Stimulated activated CD4-positive, alpha-beta T cell treated with anti-CD3 and anti-CD28 coated beads, Interleukin-12 subunit alpha, Interleukin-12 subunit beta, amount 100 ng/mL, for 24 hours (primary cell): ENCODE data around the gene EIF3D.

Experiments used
- DNase-seq, 2 experiments: peaks; one replicate each; pipeline ENCODE4 v3.0.0-alpha.2; 2020; ENCODE audit warnings: low read depth in 2 of 2

Gene EIF3D

GRCh38 chr22:36506637-36507517 lies 22.1 kb downstream of the EIF3D start, which contains the start of gene FOXRED2:
Gene FOXRED2 (minus strand): TSS chr22:36507040. CDS start chr22:36506422, 618 bp downstream.
- peak; percentile 78 to 86 for DNase-seq

GRCh38 chr22:36505998-36506635 lies 22.8 kb downstream of the EIF3D start:
- DNase-seq = no peak

- no peak for DNase-seq
Observed at GRCh38 chr22:36497910-36498665, 30.9 kb downstream of the EIF3D start.

GRCh38 chr22:36493690-36494110 lies 35.3 kb downstream of the EIF3D start:
- no peak for DNase-seq

GRCh38 chr22:36492109-36492508 lies 36.9 kb downstream of the EIF3D start:
- DNase-seq = no peak

GRCh38 chr22:36491155-36491554 lies 37.8 kb downstream of the EIF3D start:
- no peak for DNase-seq

GRCh38 chr22:36486619-36487384 lies 42.2 kb downstream of the EIF3D start:
- DNase-seq = peak in 1 of 2 experiments; percentile 32

- DNase-seq = peak; percentile 93 to 96
Observed at GRCh38 chr22:36481393-36482168, 47.4 kb downstream of the EIF3D start, which contains the start of gene TXN2. Gene TXN2 (minus strand): TSS chr22:36481640. CDS start chr22:36480837, 803 bp downstream.

GRCh38 chr22:36480941-36481392 lies 48.0 kb downstream of the EIF3D start:
- DNase-seq = no peak

- DNase-seq = no peak
Observed at GRCh38 chr22:36478966-36479365, 50.0 kb downstream of the EIF3D start.

- DNase-seq = no peak
Observed at GRCh38 chr22:36475341-36475740, 53.6 kb downstream of the EIF3D start.

GRCh38 chr22:36472689-36473088 lies 56.3 kb downstream of the EIF3D start:
- no peak for DNase-seq

- no peak for DNase-seq
Observed at GRCh38 chr22:36471341-36471821, 57.6 kb downstream of the EIF3D start.

- no peak for DNase-seq
Observed at GRCh38 chr22:36470994-36471331, 58.0 kb downstream of the EIF3D start.

GRCh38 chr22:36470162-36470993 lies 58.6 kb downstream of the EIF3D start:
- peak; percentile 67 to 70 for DNase-seq

GRCh38 chr22:36469094-36469710 lies 59.8 kb downstream of the EIF3D start:
- DNase-seq = no peak

- no peak for DNase-seq
Observed at GRCh38 chr22:36467946-36468345, 61.0 kb downstream of the EIF3D start.

GRCh38 chr22:36467042-36467810 lies 61.7 kb downstream of the EIF3D start:
- DNase-seq = no peak
